IMR-90 (cell line): ENCODE results near the gene OPCML. TPM values are rescaled to one million over a fixed set of nuclear protein-coding genes. Genes with fewer than 3 reads are reported as not detected.

Experiments used
- ATAC-seq: fragments of 200-7000 bp; cut with Tn5 transposase; 2 replicates; pipeline ENCODE4 v1.9.1; 2020; ENCODE audit warnings: low read depth, mild to moderate bottlenecking, moderate library complexity
- BruUV-seq: library from RNA; stranded (reverse); fragments of 400-500 nt; replicated peaks from 2 replicates; lab custom pipeline; 2021; lab: Mats Ljungman, UMichigan
- CTCF ChIA-PET: fragments of 300-600 bp; formaldehyde crosslinking; extraction: SDS; loops from one replicate; lab custom pipeline; 2021; ENCODE audit warnings: antibody characterized with exemption; lab: Yijun Ruan, JAX
- POLR2A ChIA-PET: fragments of 300-600 bp; sonication (Branson Sonifier 250); formaldehyde crosslinking; loops from one replicate; lab custom pipeline; 2022; ENCODE audit warnings: antibody characterized with exemption; ENCODE audit not compliant: unreplicated experiment; lab: Charles Lee
- DNase-seq: peaks from one replicate; pipeline ENCODE4 v3.0.0; 2013
- H2AFZ ChIP-seq: replicated peaks from 2 replicates; pipeline ENCODE3; 2013; ENCODE audit warnings: low read length, mild to moderate bottlenecking; ENCODE audit not compliant: poor library complexity
- H2AK5ac ChIP-seq: 2 replicates; pipeline ENCODE4 v1.6.1; 2013; ENCODE audit warnings: low read depth, low read length, inconsistent platforms
- H2AK9ac ChIP-seq: replicated peaks from 2 replicates; pipeline ENCODE3; 2013; ENCODE audit warnings: mild to moderate bottlenecking, low read depth, low read length, moderate library complexity; ENCODE audit not compliant: poor library complexity
- H2BK120ac ChIP-seq: 2 replicates; pipeline ENCODE4 v1.6.1; 2013; ENCODE audit warnings: low read depth, low read length, inconsistent platforms
- H2BK15ac ChIP-seq: 3 replicates; pipeline ENCODE4 v1.6.1; 2013; ENCODE audit warnings: low read depth, low read length, inconsistent platforms
- H2BK20ac ChIP-seq: 2 replicates; pipeline ENCODE4 v1.6.1; 2013; ENCODE audit warnings: low read depth, mild to moderate bottlenecking, inconsistent platforms, low read length, moderate library complexity
- H2BK5ac ChIP-seq: 2 replicates; pipeline ENCODE4 v1.6.1; 2013; ENCODE audit warnings: mild to moderate bottlenecking, low read depth, low read length, inconsistent platforms; ENCODE audit not compliant: poor library complexity, severe bottlenecking
- H3K14ac ChIP-seq: replicated peaks from 2 replicates; pipeline ENCODE4 v1.6.1; 2013; ENCODE audit warnings: low read depth, low read length, inconsistent platforms
- H3K18ac ChIP-seq: 2 replicates; pipeline ENCODE4 v1.6.1; 2013; ENCODE audit warnings: low read depth, low read length, control low read depth
- H3K23ac ChIP-seq: 2 replicates; pipeline ENCODE4 v1.6.1; 2013; ENCODE audit warnings: low read depth, low read length, inconsistent platforms
- H3K27ac ChIP-seq: 2 replicates; pipeline ENCODE4 v1.5.1; 2013; ENCODE audit warnings: mild to moderate bottlenecking, control low read depth, low read length; ENCODE audit not compliant: insufficient read depth
- H3K27me3 ChIP-seq: 2 replicates; pipeline ENCODE4 v1.6.1; 2013; ENCODE audit warnings: low read length; ENCODE audit not compliant: control insufficient read depth, insufficient read depth
- H3K36me3 ChIP-seq: 2 replicates; pipeline ENCODE4 v1.6.1; 2013; ENCODE audit warnings: low read length, mixed read lengths; ENCODE audit not compliant: control insufficient read depth, insufficient read depth
- H3K4ac ChIP-seq: 2 replicates; pipeline ENCODE4 v1.6.1; 2013; ENCODE audit warnings: low read depth, low read length, inconsistent platforms
- H3K4me1 ChIP-seq: 2 replicates; pipeline ENCODE4 v1.6.1; 2013; ENCODE audit warnings: low read length, mixed read lengths; ENCODE audit not compliant: control insufficient read depth, insufficient read depth
- H3K4me2 ChIP-seq: 2 replicates; pipeline ENCODE4 v1.6.1; 2013; ENCODE audit warnings: low read depth, mild to moderate bottlenecking, control low read depth, low read length, moderate library complexity
- H3K4me3 ChIP-seq: 2 replicates; pipeline ENCODE4 v1.5.1; 2013; ENCODE audit warnings: low read depth, mild to moderate bottlenecking, control low read depth, low read length, moderate library complexity; ENCODE audit not compliant: insufficient read depth
- H3K56ac ChIP-seq: 2 replicates; pipeline ENCODE4 v1.6.1; 2013; ENCODE audit warnings: low read length, inconsistent platforms; ENCODE audit not compliant: insufficient read depth; ENCODE audit errors: extremely low read depth
- H3K79me1 ChIP-seq, 2 experiments: 2 replicates each; pipeline ENCODE4 v1.6.1; 2013; ENCODE audit warnings: low read length in 2 of 2, inconsistent platforms in 1 of 2, low read depth in 1 of 2
- H3K9ac ChIP-seq: 2 replicates; pipeline ENCODE4 v1.6.1; 2013; ENCODE audit warnings: low read depth, low read length, control low read depth
- H3K9me1 ChIP-seq: 2 replicates; pipeline ENCODE4 v1.6.1; 2013; ENCODE audit warnings: low read length, inconsistent platforms; ENCODE audit not compliant: insufficient read depth
- H3K9me3 ChIP-seq: 2 replicates; pipeline ENCODE4 v1.6.1; 2013; ENCODE audit warnings: low read length; ENCODE audit not compliant: control insufficient read depth, insufficient read depth
- H4K20me1 ChIP-seq: 2 replicates; pipeline ENCODE4 v1.6.1; 2013; ENCODE audit warnings: low read length, inconsistent platforms; ENCODE audit not compliant: insufficient read depth
- H4K5ac ChIP-seq: 2 replicates; pipeline ENCODE4 v1.6.1; 2013; ENCODE audit warnings: mild to moderate bottlenecking, low read depth, low read length, control low read depth
- H4K8ac ChIP-seq, 2 experiments: 2 replicates each; pipeline ENCODE4 v1.6.1; 2013; ENCODE audit warnings: low read depth in 2 of 2, low read length in 2 of 2, control low read depth in 1 of 2, inconsistent platforms in 1 of 2
- H4K91ac ChIP-seq: 2 replicates; pipeline ENCODE4 v1.6.1; 2013; ENCODE audit warnings: low read depth, low read length, inconsistent platforms; ENCODE audit not compliant: insufficient read depth
- BHLHE40 ChIP-seq: fragments of 150-350 bp; IDR thresholded peaks from 2 replicates; pipeline ENCODE4 v1.6.1; 2016; ENCODE audit warnings: mild to moderate bottlenecking, low read depth, low read length
- CEBPB ChIP-seq: IDR thresholded peaks from 2 replicates; pipeline ENCODE4 v1.6.1; 2012; ENCODE audit warnings: low read depth, low read length, improper control_type of control experiment
- RAD21 ChIP-seq: IDR thresholded peaks from 2 replicates; pipeline ENCODE4 v1.6.1; 2012; ENCODE audit warnings: low read length, improper control_type of control experiment
- whole genome bisulfite sequencing, 2 experiments: methylation state at CpG; one replicate each; pipeline versions ENCODE4 v1.1.5 to v1.1.7; 2013; ENCODE audit warnings: missing lambda C conversion rate in 2 of 2; ENCODE audit not compliant: insufficient read length in 1 of 2; ENCODE audit errors: extremely low coverage in 2 of 2; 5-methylcytosine and 5-hydroxymethylcytosine counted together
- dilution Hi-C: fragments of 300-500 bp; cut with HindIII; formaldehyde crosslinking; loops from one replicate; pipeline ENCODE4 v1.14.3; 2018; ENCODE audit warnings: low sequenced_read_pairs; ENCODE audit not compliant: unreplicated experiment
- in situ Hi-C: fragments of 300-500 bp; cut with MboI; formaldehyde crosslinking; loops from 3 replicates; pipeline ENCODE4 v1.14.3; 2019; ENCODE audit warnings: low sequenced_read_pairs, inconsistent platforms, mixed read lengths
- intact Hi-C: fragments of 100-400 bp; cut with micrococcal nuclease; formaldehyde crosslinking; loops from 2 replicates; pipeline ENCODE4 v1.10.0; 2022
- polyA plus RNA-seq, 3 experiments: library from polyadenylated mRNA; depleted of rRNA; stranded (reverse); fragments of >200 nt; gene quantifications; 2 replicates each; pipeline ENCODE4 v1.2.3, GENCODE V29; 2012; ENCODE audit warnings: low replicate concordance in 1 of 3
- total RNA-seq: library from RNA; depleted of rRNA; stranded (reverse); fragments of >200 nt; gene quantifications from 2 replicates; pipeline ENCODE4 v1.2.3, GENCODE V29; 2012

Gene OPCML
- total and polyA plus RNA-seq, 2 of the 4 experiments (the other 2 are of a cell fraction) = under 0.01 to 2.6 TPM

GRCh38 chr11:132948252-132948651 lies 584.0 kb downstream of the OPCML start:
- ATAC-seq = no peak
- H2BK5ac ChIP-seq = no peak overlapping the region
- H4K91ac ChIP-seq = no peak overlapping the region
- no peaks in the 10 kb centered on the region for H3K79me1 ChIP-seq
- POLR2A ChIA-PET = no interaction called here
- dilution Hi-C loops (no loop called here), in situ Hi-C loops (no loop called here), intact Hi-C loops (no loop called here)
- H3K14ac ChIP-seq = no peak overlapping the region
- H3K27me3 ChIP-seq = peaks cover 18% of the 10 kb centered on the region
- H2AK9ac ChIP-seq = no peak overlapping the region
- no peak overlapping the region for H2BK120ac ChIP-seq
- no peak overlapping the region for H3K18ac ChIP-seq
- H2BK15ac ChIP-seq = no peak overlapping the region
- no peak for DNase-seq
- H3K56ac ChIP-seq = no peak overlapping the region
- H3K36me3 ChIP-seq = no peaks in the 10 kb centered on the region
- no peaks in the 10 kb centered on the region for H3K4me1 ChIP-seq
- H3K4me3 ChIP-seq = no peak overlapping the region
- CTCF ChIA-PET = interaction anchor here (1.1 kb wide), 1 partner anchor 185 kb away, joined by 3 read pairs; no protein-coding TSS in a partner anchor
- no peak overlapping the region for H3K27ac ChIP-seq
- BruUV-seq = no TSS peak
- H2BK20ac ChIP-seq = no peak overlapping the region
- H2AFZ ChIP-seq = no peak overlapping the region
- no peak overlapping the region for H3K23ac ChIP-seq
- H4K8ac ChIP-seq = no peak overlapping the region
- H3K4ac ChIP-seq = no peak overlapping the region
- H3K9ac ChIP-seq = no peak overlapping the region
- no CpG with 5 or more reads among the region's 1 CpG for WGBS, 2 experiments
- no peak overlapping the region for H2AK5ac ChIP-seq
- H4K5ac ChIP-seq = no peak overlapping the region
- no peaks in the 10 kb centered on the region for H3K9me1 ChIP-seq
- peaks cover 2% of the 10 kb centered on the region; the same call in 1 of the 2 replicates for H3K9me3 ChIP-seq
- TF ChIP-seq CEBPB (no peak), RAD21 (no peak), BHLHE40 (no peak)
- H4K20me1 ChIP-seq = no peaks in the 10 kb centered on the region
- no peak overlapping the region for H3K4me2 ChIP-seq
